Bronchial epithelial cell (primary cell): ENCODE results near the gene YARS1. TPM values are rescaled to one million over a fixed set of nuclear protein-coding genes. Genes with fewer than 3 reads are reported as not detected.
A peak's percentile ranks its signal among the peaks of the same experiment; 100 is the strongest.

Source experiments
- DNase-seq: peaks from one replicate; pipeline ENCODE4 v3.0.0-alpha.2; 2010; ENCODE audit warnings: low read depth
- FAIRE-seq: peaks from 2 replicates; lab custom pipeline; 2011; peaks lifted over from hg19 to GRCh38; lab: Jason Lieb, UNC
- H3K27me3 ChIP-seq: 2 replicates; pipeline ENCODE4 v1.5.1; 2011; ENCODE audit warnings: low read length; ENCODE audit not compliant: control insufficient read depth, insufficient read depth
- H3K36me3 ChIP-seq: 2 replicates; pipeline ENCODE4 v1.5.1; 2011; ENCODE audit warnings: low read length; ENCODE audit not compliant: control insufficient read depth, insufficient read depth
- H3K4me3 ChIP-seq: 2 replicates; pipeline ENCODE4 v1.5.1; 2011; ENCODE audit warnings: mild to moderate bottlenecking, low read depth, low read length, control low read depth
- CTCF ChIP-seq: IDR thresholded peaks from 2 replicates; pipeline ENCODE4 v1.5.1; 2011; ENCODE audit warnings: mild to moderate bottlenecking, moderate library complexity, low read length, control low read depth, inconsistent platforms; ENCODE audit not compliant: insufficient read depth, severe bottlenecking
- total RNA-seq: library from RNA; depleted of rRNA; stranded (reverse); fragments of >200 nt; gene quantifications from 2 replicates; pipeline ENCODE4 v1.2.1, GENCODE V29; 2014

The YARS1 gene
- total RNA-seq, 1 donor from 2014 or later: 195 TPM

GRCh38 chr1:32746130-32746529 lies 71.0 kb downstream of the YARS1 start:
- Histone ChIP-seq H3K36me3 (peaks cover 10% of the 10 kb centered on the region), H3K27me3 (no peaks in the 10 kb centered on the region), H3K4me3 (no peak overlapping the region)
- TF ChIP-seq CTCF: no peak
- DNase-seq (no peak), FAIRE-seq (no peak)

- H3K4me3 ChIP-seq: no peak overlapping the region
- no peak for TF ChIP-seq CTCF
- no peak for FAIRE-seq
Measured at GRCh38 chr1:32744071-32744425, 73.1 kb downstream of the YARS1 start.

GRCh38 chr1:32743380-32744070 lies 73.6 kb downstream of the YARS1 start:
- TF ChIP-seq CTCF: no peak
- FAIRE-seq: no peak
- peaks cover 6% of the 10 kb centered on the region for H3K36me3 ChIP-seq
- peak overlapping the region; percentile 92 for H3K4me3 ChIP-seq
- no peak for DNase-seq
- no peaks in the 10 kb centered on the region for H3K27me3 ChIP-seq

More at GRCh38 chr1:32744071-32744425, 73.1 kb downstream of the YARS1 start:
- Histone ChIP-seq H3K36me3 (peaks cover 7% of the 10 kb centered on the region), H3K27me3 (no peaks in the 10 kb centered on the region)
- DNase-seq: no peak

GRCh38 chr1:32742956-32743355 lies 74.2 kb downstream of the YARS1 start:
- peaks cover 6% of the 10 kb centered on the region for H3K36me3 ChIP-seq
- FAIRE-seq (no peak), DNase-seq (no peak)
- peak overlapping the region; percentile 92 for H3K4me3 ChIP-seq
- TF ChIP-seq CTCF: no peak
- H3K27me3 ChIP-seq: no peaks in the 10 kb centered on the region

GRCh38 chr1:32742199-32742947 lies 74.8 kb downstream of the YARS1 start:
- no peak for DNase-seq

More at GRCh38 chr1:32742199-32742947, 74.8 kb downstream of the YARS1 start:
- TF ChIP-seq CTCF: no peak
- Histone ChIP-seq H3K36me3 (peaks cover 6% of the 10 kb centered on the region), H3K27me3 (no peaks in the 10 kb centered on the region), H3K4me3 (peak overlapping the region; percentile 92)
- no peak for FAIRE-seq
